ENCODE measurements around the gene PPP1R14D.
A peak's percentile ranks its signal among the peaks of the same experiment; 100 is the strongest.

The PPP1R14D gene

GRCh38 chr15:40841741-40842140, 13.2 kb upstream of the PPP1R14D start:
- Mint-ChIP-seq H3K27me3 (peaks cover 3% of the 10 kb centered on the region), H3K27ac (no peak overlapping the region), H3K4me3 (no peak overlapping the region), H3K36me3 (no peaks in the 10 kb centered on the region), H3K9me3 (no peaks in the 10 kb centered on the region), H3K4me1 (peaks cover 5% of the 10 kb centered on the region)

- Mint-ChIP-seq H3K36me3 (no peaks in the 10 kb centered on the region), H3K27ac (no peak overlapping the region), H3K9me3 (no peaks in the 10 kb centered on the region), H3K27me3 (no peaks in the 10 kb centered on the region), H3K4me3 (no peak overlapping the region), H3K4me1 (no peaks in the 10 kb centered on the region)
Observed at GRCh38 chr15:40838756-40839155, 10.2 kb upstream of the PPP1R14D start.

- Mint-ChIP-seq H3K27me3 (no peaks in the 10 kb centered on the region), H3K4me1 (no peaks in the 10 kb centered on the region), H3K36me3 (no peaks in the 10 kb centered on the region), H3K4me3 (no peak overlapping the region), H3K9me3 (no peaks in the 10 kb centered on the region), H3K27ac (no peak overlapping the region)
Observed at GRCh38 chr15:40836020-40836419, 7.5 kb upstream of the PPP1R14D start.

- H3K4me1 Mint-ChIP-seq: no peaks in the 10 kb centered on the region
Observed at GRCh38 chr15:40832903-40833302, 4.4 kb upstream of the PPP1R14D start.

GRCh38 chr15:40831861-40832260, 3.4 kb upstream of the PPP1R14D start:
- no peaks in the 10 kb centered on the region for H3K4me1 Mint-ChIP-seq
- no peaks in the 10 kb centered on the region for H3K9me3 Mint-ChIP-seq
- no peak overlapping the region for H3K27ac Mint-ChIP-seq
- H3K36me3 Mint-ChIP-seq: no peaks in the 10 kb centered on the region
- H3K27me3 Mint-ChIP-seq: no peaks in the 10 kb centered on the region
- no peak overlapping the region for H3K4me3 Mint-ChIP-seq

More at GRCh38 chr15:40832903-40833302, 4.4 kb upstream of the PPP1R14D start:
- H3K36me3 Mint-ChIP-seq: no peaks in the 10 kb centered on the region
- H3K4me3 Mint-ChIP-seq: no peak overlapping the region
- no peaks in the 10 kb centered on the region for H3K27me3 Mint-ChIP-seq
- H3K9me3 Mint-ChIP-seq: no peaks in the 10 kb centered on the region
- no peak overlapping the region for H3K27ac Mint-ChIP-seq

GRCh38 chr15:40830884-40831283, 2.4 kb upstream of the PPP1R14D start:
- H3K4me1 Mint-ChIP-seq: no peaks in the 10 kb centered on the region
- no peaks in the 10 kb centered on the region for H3K36me3 Mint-ChIP-seq
- no peak overlapping the region for H3K27ac Mint-ChIP-seq
- no peaks in the 10 kb centered on the region for H3K9me3 Mint-ChIP-seq
- no peaks in the 10 kb centered on the region for H3K27me3 Mint-ChIP-seq
- H3K4me3 Mint-ChIP-seq: no peak overlapping the region

GRCh38 chr15:40829115-40829514, 607 bp upstream of the PPP1R14D start:
- H3K9me3 Mint-ChIP-seq: no peaks in the 10 kb centered on the region
- no peaks in the 10 kb centered on the region for H3K4me1 Mint-ChIP-seq

GRCh38 chr15:40826423-40827075, 2.0 kb downstream of the PPP1R14D start:
- no peaks in the 10 kb centered on the region for H3K9me3 Mint-ChIP-seq
- H3K4me3 Mint-ChIP-seq: no peak overlapping the region
- no peaks in the 10 kb centered on the region for H3K36me3 Mint-ChIP-seq
- no peaks in the 10 kb centered on the region for H3K27me3 Mint-ChIP-seq
- H3K4me1 Mint-ChIP-seq: no peaks in the 10 kb centered on the region
- H3K27ac Mint-ChIP-seq: no peak overlapping the region

More at GRCh38 chr15:40829115-40829514, 607 bp upstream of the PPP1R14D start:
- Mint-ChIP-seq H3K27ac (no peak overlapping the region), H3K36me3 (no peaks in the 10 kb centered on the region), H3K27me3 (no peaks in the 10 kb centered on the region), H3K4me3 (no peak overlapping the region)

GRCh38 chr15:40825661-40826422, 2.7 kb downstream of the PPP1R14D start:
- Mint-ChIP-seq H3K4me1 (no peaks in the 10 kb centered on the region), H3K27me3 (no peaks in the 10 kb centered on the region), H3K36me3 (no peaks in the 10 kb centered on the region), H3K9me3 (no peaks in the 10 kb centered on the region), H3K4me3 (no peak overlapping the region), H3K27ac (no peak overlapping the region)

GRCh38 chr15:40823572-40824343, 4.8 kb downstream of the PPP1R14D start:
- no peak overlapping the region for H3K27ac Mint-ChIP-seq
- H3K4me1 Mint-ChIP-seq: no peaks in the 10 kb centered on the region

GRCh38 chr15:40821195-40821594, 7.3 kb downstream of the PPP1R14D start:
- Mint-ChIP-seq H3K36me3 (no peaks in the 10 kb centered on the region), H3K27ac (no peak overlapping the region), H3K9me3 (no peaks in the 10 kb centered on the region), H3K27me3 (no peaks in the 10 kb centered on the region), H3K4me1 (no peaks in the 10 kb centered on the region), H3K4me3 (no peak overlapping the region)

More at GRCh38 chr15:40823572-40824343, 4.8 kb downstream of the PPP1R14D start:
- no peak overlapping the region for H3K4me3 Mint-ChIP-seq
- H3K9me3 Mint-ChIP-seq: no peaks in the 10 kb centered on the region
- H3K36me3 Mint-ChIP-seq: no peaks in the 10 kb centered on the region
- H3K27me3 Mint-ChIP-seq: no peaks in the 10 kb centered on the region

GRCh38 chr15:40819048-40819447, 9.5 kb downstream of the PPP1R14D start:
- Mint-ChIP-seq H3K27me3 (no peaks in the 10 kb centered on the region), H3K4me1 (no peaks in the 10 kb centered on the region), H3K27ac (no peak overlapping the region), H3K36me3 (peaks cover 6% of the 10 kb centered on the region), H3K9me3 (no peaks in the 10 kb centered on the region), H3K4me3 (no peak overlapping the region)

GRCh38 chr15:40815042-40815698, 13.3 kb downstream of the PPP1R14D start:
- no peak overlapping the region for H3K27ac Mint-ChIP-seq
- no peaks in the 10 kb centered on the region for H3K9me3 Mint-ChIP-seq
- peaks cover 7% of the 10 kb centered on the region for H3K36me3 Mint-ChIP-seq
- H3K4me1 Mint-ChIP-seq: no peaks in the 10 kb centered on the region
- no peaks in the 10 kb centered on the region for H3K27me3 Mint-ChIP-seq
- no peak overlapping the region for H3K4me3 Mint-ChIP-seq

- no peak overlapping the region for H3K4me3 Mint-ChIP-seq
- H3K27ac Mint-ChIP-seq: no peak overlapping the region
- no peaks in the 10 kb centered on the region for H3K27me3 Mint-ChIP-seq
- peaks cover 7% of the 10 kb centered on the region for H3K36me3 Mint-ChIP-seq
- peaks cover 8% of the 10 kb centered on the region for H3K4me1 Mint-ChIP-seq
- H3K9me3 Mint-ChIP-seq: no peaks in the 10 kb centered on the region
Observed at GRCh38 chr15:40812721-40813425, 15.6 kb downstream of the PPP1R14D start.

- no peak overlapping the region for H3K27ac Mint-ChIP-seq
- H3K4me3 Mint-ChIP-seq: peak overlapping the region; percentile 93
Observed at GRCh38 chr15:40808861-40809450, 19.6 kb downstream of the PPP1R14D start.

More at GRCh38 chr15:40808861-40809450, 19.6 kb downstream of the PPP1R14D start:
- H3K27me3 Mint-ChIP-seq: no peaks in the 10 kb centered on the region
- peaks cover 4% of the 10 kb centered on the region for H3K36me3 Mint-ChIP-seq
- no peaks in the 10 kb centered on the region for H3K9me3 Mint-ChIP-seq
- H3K4me1 Mint-ChIP-seq: peaks cover 14% of the 10 kb centered on the region

All from activated naive CD4-positive, alpha-beta T cell treated with anti-CD3 and anti-CD28 coated beads, Interleukin-2, amount 50 U/mL, for 24 hours (primary cell).